ENCODE measurements around the gene SRBD1.

The SRBD1 gene

DNA sequence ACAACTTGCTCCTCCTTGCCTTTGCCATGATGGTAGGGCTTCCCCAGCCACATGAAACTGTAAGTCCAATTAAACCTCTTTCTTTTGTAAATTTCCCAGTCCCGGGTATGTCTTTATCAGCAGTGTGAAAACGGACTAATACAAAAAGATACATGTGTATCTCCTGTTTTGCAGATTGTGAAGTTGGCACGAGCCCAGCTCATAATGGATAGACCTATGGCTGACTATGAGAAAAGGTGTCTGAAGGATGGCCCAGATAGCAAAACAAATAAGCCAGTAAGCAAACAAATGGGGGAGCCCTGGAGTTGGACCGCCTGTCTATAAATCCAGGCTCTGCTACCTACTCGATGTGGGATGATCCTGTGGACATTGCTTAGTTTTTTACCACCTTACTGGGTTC lies 24.9 kb upstream of the SRBD1 start:
- no peak for DNase-seq

DNA sequence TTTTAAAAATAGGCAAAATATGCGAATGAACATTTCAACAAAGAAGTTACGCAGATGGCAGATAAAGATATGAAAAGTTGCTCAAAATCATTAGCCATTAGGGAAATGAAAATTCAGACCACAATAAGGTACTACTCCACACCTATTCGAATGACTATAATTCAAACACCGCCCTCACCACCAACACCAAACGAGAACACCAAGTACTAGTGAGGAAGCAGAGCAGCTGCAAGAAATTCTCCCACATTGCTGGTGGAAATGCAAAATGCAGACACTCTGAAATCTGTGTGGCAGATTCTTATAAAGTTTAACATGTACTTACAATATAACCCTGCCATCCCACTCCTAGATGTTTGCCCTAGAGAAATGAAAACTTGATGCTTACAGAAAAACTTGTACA lies 23.2 kb upstream of the SRBD1 start:
- DNase-seq, result no peak

DNA sequence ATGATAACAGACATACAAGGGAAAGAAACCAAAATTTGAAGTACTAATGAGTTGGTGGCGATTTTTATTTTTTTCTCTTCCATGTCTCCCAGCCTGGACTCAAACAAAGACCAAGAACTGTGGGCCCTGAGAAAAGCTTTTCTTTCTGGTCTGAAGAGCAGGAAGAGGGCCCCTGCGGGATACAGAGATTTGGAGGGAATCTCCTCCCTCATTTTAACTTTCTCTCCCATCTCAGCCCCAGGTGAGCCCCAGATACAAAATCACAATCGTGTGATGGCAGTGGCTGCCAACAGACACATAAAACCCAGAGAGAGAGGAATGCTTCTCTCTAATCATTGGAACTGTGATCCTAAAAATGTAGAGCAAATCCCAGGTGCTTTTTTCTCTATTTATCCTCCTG lies 20.9 kb upstream of the SRBD1 start:
- DNase-seq, result no peak

DNA sequence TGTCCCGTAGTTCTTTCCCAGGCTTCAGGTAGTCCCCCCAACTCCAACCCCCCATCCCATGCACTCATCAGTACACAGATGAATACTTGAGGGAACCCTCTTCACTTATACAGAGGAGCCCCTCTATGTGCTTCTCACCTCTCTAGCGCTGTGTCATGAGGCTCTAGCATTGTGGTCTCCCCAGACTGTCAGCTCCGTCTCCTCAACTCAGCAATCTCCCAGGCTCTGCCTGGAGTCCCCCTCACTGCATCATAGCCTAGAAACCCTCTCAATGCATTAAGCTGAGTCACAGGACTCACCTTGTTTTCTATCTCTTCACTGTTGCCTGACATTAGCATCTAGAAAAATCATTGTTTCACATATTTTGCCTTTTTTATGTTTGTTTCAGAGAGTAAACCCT lies 20.3 kb upstream of the SRBD1 start:
- no peak for DNase-seq

DNA sequence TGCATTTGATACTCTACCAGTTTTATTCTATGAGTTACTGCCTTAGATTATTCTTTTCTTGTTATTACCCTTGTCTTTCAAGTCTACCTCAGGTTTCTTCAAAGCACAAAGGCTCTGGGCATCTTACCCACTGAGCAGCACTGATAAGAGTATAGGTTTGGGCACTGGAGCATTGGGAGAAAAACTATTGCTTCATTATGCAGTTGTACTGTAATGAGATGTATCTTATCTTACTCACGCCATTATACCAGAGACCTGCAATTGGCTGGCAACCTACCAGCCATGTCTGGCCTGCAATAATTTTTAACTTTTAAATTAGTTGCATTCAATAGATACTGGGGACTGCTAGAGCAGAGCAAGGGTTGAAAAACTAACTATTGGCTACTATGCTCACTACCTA lies 18.9 kb upstream of the SRBD1 start:
- no peak for DNase-seq

DNA sequence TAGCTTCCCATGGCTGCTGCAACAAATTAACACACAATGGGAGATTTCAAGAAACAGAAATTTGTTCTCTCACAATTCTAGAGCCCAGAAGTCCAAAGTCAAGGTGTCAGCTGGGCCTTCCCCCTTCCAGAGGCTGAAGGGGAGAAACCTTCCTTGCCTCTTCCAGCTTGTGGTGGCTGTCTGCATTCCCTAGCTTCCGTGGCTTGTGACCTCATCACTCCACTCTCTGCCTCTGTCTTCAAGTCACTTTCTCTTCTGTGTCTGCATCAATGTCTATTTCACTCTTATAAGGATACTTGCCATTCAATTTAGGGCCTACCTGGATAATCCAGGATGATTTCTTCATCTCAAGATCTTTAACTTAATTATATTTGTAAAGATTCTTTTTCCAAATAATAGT lies 16.8 kb upstream of the SRBD1 start:
- DNase-seq, result no peak

DNA sequence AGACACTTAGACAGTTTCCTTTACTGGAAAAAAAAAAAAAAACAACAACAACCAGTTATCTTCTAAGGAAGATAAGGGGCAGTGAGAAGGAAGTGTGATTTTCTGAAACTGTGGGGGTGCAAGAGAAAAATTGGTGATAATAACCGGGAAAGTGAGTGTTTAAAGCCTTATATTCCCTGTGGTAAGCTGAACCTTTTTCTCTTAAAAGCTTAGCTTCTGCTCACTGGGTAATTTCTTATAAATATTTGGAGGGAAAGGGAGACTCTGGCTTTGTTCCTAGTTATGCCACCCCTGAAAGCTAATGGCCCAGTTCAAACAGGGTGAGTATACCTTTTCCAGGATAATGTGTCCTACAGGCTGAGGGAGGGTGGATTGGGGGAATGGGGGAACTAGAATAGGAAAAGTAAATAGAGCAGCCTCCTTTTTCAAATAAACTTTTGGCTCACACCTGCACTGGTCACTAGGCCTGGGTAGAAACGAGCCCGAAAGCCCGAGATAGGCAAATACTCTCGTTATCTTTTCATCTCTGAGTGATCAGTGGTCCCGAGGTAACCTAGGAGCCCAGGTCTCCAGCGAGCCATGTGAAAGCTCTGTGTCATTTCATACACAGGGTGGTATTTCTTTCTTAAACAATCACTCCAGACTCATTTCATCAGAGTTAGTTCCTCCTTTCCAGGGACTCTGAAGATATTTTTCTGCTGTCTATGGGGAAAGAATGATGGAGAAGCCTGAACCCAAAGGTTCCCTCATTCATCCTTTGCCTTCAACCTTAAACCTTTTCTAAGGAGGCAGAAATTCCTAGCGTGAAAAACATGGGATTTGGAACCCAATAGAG lies 15.5 kb upstream of the SRBD1 start:
- DNase-seq, result peak in 3 of 4 experiments; percentile 10 to 53 (median 51)

DNA sequence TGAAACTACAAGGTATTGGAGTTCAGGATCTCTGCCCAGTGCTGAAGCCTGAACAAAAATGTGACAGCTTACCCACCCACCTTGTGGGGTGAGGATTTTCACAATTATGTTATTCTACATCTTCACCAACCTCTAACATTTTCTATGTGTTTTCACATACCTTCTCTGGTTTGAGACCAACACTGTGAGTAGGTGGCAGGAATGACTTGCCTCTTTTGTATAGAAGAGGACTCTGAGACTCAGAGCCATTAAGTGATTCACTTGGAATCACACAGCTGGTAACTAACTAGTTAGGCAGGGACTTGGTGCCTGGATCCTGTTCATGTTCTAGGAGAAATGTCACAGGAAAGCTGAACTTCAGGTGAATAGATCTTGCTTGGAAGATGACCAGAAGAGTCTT lies 14.8 kb upstream of the SRBD1 start:
- no peak for DNase-seq

DNA sequence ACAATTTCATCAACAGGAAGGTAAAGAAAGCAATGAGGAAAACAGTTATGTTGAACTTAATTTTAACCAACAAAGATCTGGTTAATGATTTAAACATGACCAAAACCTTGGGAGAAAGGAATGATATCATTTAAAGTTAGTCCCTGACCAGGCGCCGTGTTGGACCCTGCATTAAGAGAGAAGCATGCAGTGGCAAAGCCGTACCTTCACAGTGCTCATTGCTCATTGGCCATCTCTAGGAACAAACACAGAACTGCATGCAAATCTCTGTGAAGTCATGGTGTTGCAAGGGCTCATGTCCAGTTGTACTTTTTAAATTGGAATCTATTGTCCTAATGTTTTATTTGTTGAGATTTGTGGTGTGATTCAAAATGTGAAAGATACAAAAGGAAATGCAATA lies 12.0 kb upstream of the SRBD1 start:
- no peak for DNase-seq

DNA sequence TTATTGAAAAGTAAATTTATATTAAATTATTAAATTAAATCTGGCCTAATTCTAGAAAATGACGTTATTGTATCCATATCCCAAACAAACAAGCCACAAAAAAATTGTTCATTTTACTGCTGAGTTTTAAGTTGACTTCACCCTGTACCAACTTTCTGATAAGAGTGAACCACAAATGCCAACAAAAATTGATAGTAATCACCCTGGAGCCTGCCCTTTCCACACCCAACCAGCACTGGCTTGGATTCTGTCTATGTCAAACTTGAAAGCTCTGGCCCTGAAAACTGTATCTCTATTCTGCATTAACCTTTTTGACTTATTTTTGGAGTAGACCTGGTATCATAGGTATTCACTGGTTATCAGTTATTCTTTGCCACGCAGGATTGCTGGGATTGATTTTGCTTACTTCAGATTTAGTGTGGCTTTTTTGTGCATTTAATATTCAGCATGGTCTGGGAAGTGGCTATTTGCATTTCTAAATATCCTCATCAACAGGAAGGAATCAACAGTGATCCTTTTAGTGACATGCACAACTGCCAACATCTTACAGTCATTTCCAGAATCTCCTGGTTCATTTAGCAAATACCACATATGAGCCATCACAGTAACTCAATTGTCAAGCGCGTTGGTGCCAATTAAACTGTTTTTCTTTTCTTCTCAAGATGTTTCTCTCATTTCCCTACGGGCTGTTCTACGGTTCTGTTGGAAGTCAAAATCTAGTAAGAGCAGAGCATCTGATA lies 11.4 kb upstream of the SRBD1 start:
- DNase-seq, result no peak

DNA sequence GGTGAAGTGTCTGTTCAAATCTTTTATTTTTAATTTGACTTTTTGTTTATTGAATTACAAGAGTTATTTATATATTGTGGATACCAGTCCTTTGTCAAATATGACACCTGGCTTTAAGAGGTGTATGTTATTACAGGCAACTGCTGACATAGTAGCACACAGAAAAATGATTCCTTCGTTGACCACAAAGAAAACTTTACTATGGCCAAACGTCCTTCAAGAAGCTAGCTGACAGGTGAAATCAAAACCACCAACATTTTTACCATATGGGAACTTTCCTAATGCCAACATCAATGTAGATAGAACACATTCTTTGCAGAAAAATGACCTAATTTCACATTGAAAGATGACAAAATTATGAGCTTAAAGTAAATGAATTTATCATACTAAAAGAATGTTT lies 6.4 kb upstream of the SRBD1 start:
- no peak for DNase-seq

DNA sequence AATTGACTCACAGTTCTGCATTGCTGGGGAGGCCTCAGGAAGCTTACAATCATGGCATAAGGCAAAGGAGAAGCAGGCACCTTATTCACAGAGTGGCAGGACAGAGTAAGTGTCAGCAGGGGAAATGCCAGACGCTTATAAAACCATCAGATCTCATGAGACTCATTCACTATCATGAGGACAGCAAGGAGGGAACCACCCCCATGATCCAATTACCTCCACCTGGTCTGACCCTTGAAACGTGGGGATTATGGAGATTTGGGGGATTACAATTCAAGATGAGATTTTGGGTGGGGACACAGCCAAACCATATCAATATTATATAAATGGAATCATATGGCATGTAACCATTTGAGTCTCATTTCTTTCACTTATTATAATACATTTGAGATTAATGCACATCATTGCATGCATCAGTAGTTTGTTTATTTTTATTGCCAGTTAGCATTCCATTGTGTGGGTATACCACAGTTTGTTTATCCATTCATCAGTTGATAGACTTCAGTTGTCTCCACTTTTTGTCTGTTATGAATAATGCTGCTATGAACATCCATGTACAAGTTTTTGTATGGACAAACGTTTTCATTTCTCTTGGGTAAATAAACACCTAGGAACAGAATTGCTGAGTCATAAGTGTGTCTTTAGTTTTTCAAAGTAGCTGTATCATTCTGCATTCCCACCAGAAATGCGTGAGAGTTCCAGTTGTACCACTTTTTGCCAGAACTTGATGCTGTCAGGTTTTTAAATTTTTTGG lies 5.8 kb upstream of the SRBD1 start:
- DNase-seq, result no peak

DNA sequence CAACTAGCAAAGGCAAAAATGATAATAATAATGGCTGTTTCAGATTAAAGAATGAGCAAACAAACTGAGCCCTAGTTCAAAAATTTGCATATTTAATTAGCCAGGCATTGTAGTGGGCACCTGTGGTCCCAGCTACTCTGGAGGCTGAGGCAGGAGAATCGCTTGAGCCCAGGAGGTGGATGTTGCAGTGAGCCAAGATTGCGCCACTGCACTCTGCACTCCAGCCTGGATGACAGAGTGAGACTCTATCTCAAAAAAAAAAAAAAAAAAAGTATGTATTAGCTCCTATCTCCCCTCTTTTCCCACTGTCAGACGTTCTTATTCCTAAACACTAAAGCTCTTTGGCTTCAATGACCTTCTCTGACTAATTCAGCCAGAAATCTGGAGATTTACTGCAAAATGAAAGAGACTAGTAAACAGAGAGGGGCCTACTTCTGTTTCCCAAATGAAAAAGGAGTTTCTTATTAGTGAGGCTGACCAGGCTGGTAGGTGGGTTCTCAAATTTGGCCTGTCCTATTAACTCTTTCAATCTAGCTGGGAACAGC lies 3.9 kb upstream of the SRBD1 start:
- no peak for DNase-seq

DNA sequence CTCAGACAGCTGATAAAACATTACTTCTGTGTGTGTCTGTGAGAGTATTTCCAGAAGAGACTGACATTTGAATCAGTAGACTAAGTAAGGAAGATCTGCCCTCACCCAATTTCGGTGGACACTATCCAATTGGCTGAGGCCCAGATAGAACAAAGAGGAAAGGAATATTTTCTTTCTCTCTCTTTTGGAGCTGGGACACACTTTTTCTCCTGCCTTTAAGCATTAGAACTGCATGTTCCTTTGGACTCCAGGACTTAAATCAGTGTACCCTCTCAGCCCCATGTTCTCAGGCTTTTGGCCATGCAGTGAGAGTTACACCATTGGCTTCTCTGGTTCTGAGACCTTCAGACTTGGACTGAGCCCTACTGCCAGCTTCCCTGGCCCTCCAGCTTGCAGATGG lies 3.3 kb upstream of the SRBD1 start:
- no peak for DNase-seq

DNA sequence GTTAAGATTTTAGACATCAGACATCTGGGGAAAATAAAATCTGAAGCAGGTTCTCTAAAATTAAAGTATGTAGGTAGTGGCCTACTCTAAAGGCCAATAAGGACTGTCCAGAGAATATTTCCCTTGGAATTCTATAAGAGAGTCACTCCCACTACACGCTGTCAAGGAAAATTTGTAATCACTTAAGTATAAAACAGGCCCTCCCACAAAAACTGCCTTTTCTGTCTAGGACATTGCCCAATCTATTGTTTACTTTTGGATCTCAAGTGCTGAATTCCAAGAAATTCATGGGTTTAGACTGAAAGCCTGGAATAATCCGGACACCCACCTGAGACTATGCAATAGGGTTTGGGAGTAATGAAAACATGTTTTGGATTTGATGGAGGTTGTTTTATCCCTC lies 1.7 kb upstream of the SRBD1 start:
- DNase-seq, result no peak

DNA sequence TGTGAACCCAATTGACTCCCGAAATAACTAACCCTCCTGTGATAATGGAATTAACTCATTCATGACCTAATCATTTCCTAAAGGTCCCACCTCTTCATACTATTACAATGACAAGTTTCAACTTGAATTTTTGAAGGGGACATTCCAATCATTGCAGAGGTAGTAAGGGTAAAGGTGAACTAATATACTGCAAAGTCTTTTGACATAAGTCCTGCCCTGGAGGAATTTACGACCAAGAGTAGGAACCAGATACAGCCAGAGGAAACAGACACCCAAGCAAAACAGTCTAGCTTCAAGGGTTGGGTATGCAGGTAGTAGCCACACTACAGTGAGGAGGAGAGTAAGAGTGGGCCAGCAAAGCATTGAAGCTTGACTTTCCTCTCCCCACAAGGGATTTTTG lies 1.2 kb upstream of the SRBD1 start:
- DNase-seq, result no peak

DNA sequence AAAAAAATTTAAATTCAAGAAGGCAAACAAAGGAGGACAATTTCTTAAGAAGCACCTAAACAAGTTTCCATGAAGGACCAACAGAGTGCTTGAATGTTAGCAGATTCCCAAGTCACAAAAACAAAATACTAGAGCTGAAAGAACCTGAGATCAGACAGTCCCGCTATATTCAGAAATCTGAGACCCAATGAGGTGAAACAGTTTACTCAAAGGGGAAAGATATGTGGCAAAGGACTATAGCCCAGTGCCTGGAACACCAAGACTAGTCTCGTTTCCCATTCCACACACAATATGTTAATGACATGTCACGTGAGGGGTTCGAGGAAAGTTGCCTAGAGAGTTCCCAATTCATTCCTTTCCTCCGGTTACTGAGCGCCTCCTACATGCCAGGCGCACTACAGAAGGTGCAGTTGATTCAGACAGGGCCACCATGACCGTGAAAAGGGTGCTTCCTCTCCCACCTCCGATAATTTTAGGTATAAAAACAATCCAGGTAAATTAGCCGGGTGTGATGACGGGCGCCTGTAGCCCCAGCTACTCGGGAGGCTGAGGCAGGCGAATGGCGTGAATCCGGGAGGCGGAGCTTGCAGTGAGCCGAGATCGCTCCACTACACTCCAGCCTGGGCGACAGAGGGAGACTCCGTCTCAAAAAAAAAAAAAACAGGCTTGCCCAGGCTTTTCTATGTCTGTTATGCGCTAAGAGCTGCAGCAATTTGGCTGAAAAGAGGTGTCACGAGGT lies 617 bp downstream of the SRBD1 start:
- DNase-seq, result peak; percentile 74 to 87 (median 80)

DNA sequence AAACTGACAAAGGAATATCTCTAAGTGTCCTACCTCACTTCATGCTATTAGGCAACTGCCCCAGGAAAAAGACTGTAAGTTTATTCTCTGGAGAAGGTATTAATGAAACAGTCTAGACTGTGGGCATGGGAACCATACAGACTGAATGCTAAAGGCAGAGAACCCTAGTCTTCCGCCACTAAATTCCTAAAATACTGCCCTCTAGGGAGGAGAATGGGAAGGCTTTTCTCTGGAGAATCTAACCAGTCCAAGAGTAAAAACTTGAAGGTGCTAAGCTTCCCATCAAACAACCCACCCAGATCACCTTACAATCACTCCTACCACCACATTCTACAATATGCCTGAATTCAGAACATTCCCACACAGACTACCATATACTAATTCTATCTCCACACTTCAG lies 3.4 kb downstream of the SRBD1 start:
- DNase-seq, result peak in 2 of 4 experiments; percentile 23

DNA sequence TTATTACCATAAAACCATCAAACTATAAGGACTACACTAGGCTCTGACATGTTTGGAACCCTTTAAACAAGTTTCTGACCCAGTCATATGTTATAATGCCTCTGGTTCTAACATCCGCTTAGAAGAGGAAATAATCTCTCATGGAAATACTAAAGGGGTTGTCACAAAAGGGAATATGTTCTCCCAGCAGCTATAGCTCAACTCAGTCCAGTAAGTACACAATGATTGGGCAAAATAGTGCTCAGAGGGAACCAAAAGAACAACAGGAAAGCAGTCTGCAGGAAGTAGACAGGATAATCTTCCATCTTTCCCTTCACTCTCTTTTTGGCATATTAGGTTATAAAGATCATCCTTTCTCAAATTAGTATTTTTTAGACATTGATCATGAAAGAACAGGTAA lies 4.3 kb downstream of the SRBD1 start:
- DNase-seq, result peak; percentile 37 to 81 (median 44)

DNA sequence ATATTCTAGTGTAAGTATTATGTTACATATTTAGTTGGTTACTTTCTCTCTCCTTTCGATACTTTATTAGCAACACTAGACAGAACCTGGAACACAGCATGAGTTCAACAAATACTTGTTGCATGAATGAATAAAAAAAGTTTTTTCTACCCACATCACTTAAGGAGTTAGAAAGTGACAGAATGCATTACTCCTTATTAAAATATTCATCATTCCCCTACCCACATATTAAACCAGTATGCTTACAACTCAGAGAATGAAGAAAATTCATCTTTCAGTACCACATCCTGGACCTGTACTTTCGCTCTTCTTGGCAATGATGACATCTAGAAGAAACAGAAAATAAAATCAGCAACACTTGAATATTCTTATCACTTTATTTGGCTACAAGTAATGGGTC lies 6.0 kb downstream of the SRBD1 start:
- DNase-seq, result no peak

DNA sequence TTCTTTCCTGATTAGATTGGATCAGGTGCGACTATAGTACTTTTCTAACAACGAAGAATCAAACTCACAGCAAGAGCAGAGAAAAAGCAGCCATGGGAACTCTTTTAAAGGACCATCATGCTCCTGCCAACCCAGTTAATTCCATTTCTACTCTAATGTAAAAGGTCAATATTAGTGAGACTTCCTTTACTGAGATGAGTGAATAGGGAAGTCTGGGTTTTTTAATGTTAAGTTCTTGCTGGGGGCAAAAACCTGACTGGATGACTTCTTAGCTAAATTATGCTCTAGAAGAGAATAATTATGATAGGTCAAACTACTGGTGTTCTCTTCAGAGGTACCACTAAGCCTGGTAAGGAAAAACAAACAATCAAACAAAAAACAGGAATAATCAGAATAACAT lies 8.4 kb downstream of the SRBD1 start:
- peak in 1 of 4 experiments; percentile 11 for DNase-seq

DNA sequence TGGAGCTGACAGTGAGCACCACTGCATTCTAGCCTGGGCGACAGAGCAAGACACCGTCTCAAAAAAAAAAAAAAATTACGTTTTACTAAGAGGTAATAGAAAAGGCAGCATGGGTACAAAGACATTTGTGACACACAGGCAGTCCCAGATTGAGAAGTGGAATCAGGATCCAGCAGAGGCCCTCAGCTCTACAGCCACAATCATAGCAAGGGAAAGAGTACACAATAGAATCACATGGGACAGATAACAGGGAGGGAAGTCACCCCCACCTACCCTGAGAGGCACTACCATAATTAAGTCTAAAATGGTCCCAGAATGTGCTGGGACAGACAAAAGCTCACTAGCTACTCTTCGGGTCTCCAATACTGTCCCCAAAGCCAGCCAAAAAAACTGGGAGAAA lies 12.5 kb downstream of the SRBD1 start:
- DNase-seq, result no peak

DNA sequence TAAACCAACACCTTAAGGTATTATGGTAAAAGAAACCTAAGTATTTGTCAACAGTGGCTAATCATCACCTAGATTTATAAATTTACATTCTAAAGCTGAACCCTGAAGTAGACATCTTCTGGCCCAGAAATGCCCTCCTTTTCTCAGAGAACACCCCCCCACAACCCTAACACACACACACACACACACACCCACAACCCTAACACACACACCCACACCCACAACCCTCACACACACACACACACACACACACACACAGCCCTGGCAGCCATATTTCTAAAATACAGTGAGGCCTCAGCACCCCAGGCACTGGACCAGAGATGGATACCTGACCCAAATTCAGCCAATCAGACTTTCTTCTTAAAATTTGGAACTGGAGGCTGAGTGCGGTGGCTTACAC lies 14.3 kb downstream of the SRBD1 start:
- no peak for DNase-seq

Measured in suppressor macrophage (primary cell).